HEK293 (cell line): Measurements from ENCODE around the gene SNTN.

Experiments used
- CTCF ChIA-PET: fragments of 350-600 bp; formaldehyde crosslinking; extraction: SDS; loops from one replicate; lab custom pipeline; 2021; ENCODE audit warnings: antibody characterized with exemption; lab: Yijun Ruan, JAX
- POLR2A ChIA-PET: fragments of 300-600 bp; formaldehyde crosslinking; extraction: SDS; loops from one replicate; lab custom pipeline; 2020; ENCODE audit warnings: antibody characterized with exemption, inconsistent platforms; lab: Yijun Ruan, JAX
- H3K27ac ChIP-seq: fragments of 200-500 bp; sonication (Bioruptor generic); 2 replicates; pipeline ENCODE4 v1.5.1; 2014; ENCODE audit warnings: low read depth, low read length, control low read depth, inconsistent platforms; ENCODE audit errors: extremely low read depth
- H3K36me3 ChIP-seq, 2 experiments: fragments of 200-500 bp in 1 of 2; sonication (Bioruptor generic) in 1 of 2; 1 replicate in 1 of 2; 2 replicates in 1 of 2; pipeline ENCODE4 v1.5.1; 2014 to 2017; ENCODE audit warnings: inconsistent platforms in 2 of 2, low read length in 2 of 2; ENCODE audit not compliant: control insufficient read depth in 2 of 2, insufficient read depth in 1 of 2
- H3K4me1 ChIP-seq: fragments of 200-500 bp; sonication (Bioruptor generic); 2 replicates; pipeline ENCODE4 v1.5.1; 2014; ENCODE audit warnings: mild to moderate bottlenecking, low read length, inconsistent platforms; ENCODE audit not compliant: control insufficient read depth, insufficient read depth
- H3K4me3 ChIP-seq: 2 replicates; pipeline ENCODE4 v1.5.1; 2011; ENCODE audit warnings: low read depth, mild to moderate bottlenecking, control low read depth, low read length, moderate library complexity
- H3K9me3 ChIP-seq: fragments of 200-500 bp; sonication (Bioruptor generic); 2 replicates; pipeline ENCODE4 v1.5.1; 2014; ENCODE audit warnings: low read depth, low read length, inconsistent platforms; ENCODE audit not compliant: control insufficient read depth, insufficient read depth
- OSR2 ChIP-seq: fragments of 450-650 bp; formaldehyde crosslinking; IDR thresholded peaks from 2 replicates; pipeline ENCODE4 v1.5.1; 2016; ENCODE audit warnings: missing biosample characterization, missing genetic modification characterization
- TCF7L2 ChIP-seq: IDR thresholded peaks from 2 replicates; pipeline ENCODE4 v1.6.1; 2011; ENCODE audit warnings: low read depth, mild to moderate bottlenecking, inconsistent platforms, low read length, moderate library complexity, borderline replicate concordance
- ZBTB1 ChIP-seq: fragments of 450-650 bp; formaldehyde crosslinking; IDR thresholded peaks from 2 replicates; pipeline ENCODE4 v1.5.1; 2016; ENCODE audit warnings: missing biosample characterization, missing genetic modification characterization
- ZBTB17 ChIP-seq: fragments of 450-650 bp; formaldehyde crosslinking; IDR thresholded peaks from 2 replicates; pipeline ENCODE4 v1.5.1; 2016; ENCODE audit warnings: missing biosample characterization, missing genetic modification characterization
- ZBTB20 ChIP-seq: fragments of 450-650 bp; formaldehyde crosslinking; IDR thresholded peaks from 2 replicates; pipeline ENCODE4 v1.5.1; 2016; ENCODE audit warnings: missing biosample characterization, missing genetic modification characterization
- ZBTB8A ChIP-seq: fragments of 450-650 bp; formaldehyde crosslinking; IDR thresholded peaks from 2 replicates; pipeline ENCODE4 v1.5.1; 2016; ENCODE audit warnings: missing biosample characterization, missing genetic modification characterization
- ZFP69B ChIP-seq: fragments of 450-650 bp; formaldehyde crosslinking; IDR thresholded peaks from 2 replicates; pipeline ENCODE4 v1.5.1; 2016; ENCODE audit warnings: missing biosample characterization, missing genetic modification characterization
- ZNF184 ChIP-seq: fragments of 450-650 bp; IDR thresholded peaks from 2 replicates; pipeline ENCODE4 v1.5.1; 2018; ENCODE audit warnings: missing biosample characterization, mild to moderate bottlenecking, missing genetic modification characterization
- ZNF19 ChIP-seq: fragments of 450-650 bp; formaldehyde crosslinking; IDR thresholded peaks from 2 replicates; pipeline ENCODE4; 2016; ENCODE audit warnings: missing biosample characterization, missing genetic modification characterization, low read depth
- ZNF23 ChIP-seq: fragments of 450-650 bp; formaldehyde crosslinking; IDR thresholded peaks from 2 replicates; pipeline ENCODE4 v1.5.1; 2016; ENCODE audit warnings: missing biosample characterization, missing genetic modification characterization, borderline replicate concordance
- ZNF239 ChIP-seq: fragments of 450-650 bp; formaldehyde crosslinking; IDR thresholded peaks from 2 replicates; pipeline ENCODE4 v1.5.1; 2016; ENCODE audit warnings: missing biosample characterization, missing genetic modification characterization
- ZNF391 ChIP-seq: fragments of 450-650 bp; formaldehyde crosslinking; IDR thresholded peaks from 2 replicates; pipeline ENCODE4 v1.5.1; 2016; ENCODE audit warnings: low read depth, missing biosample characterization, missing genetic modification characterization, borderline replicate concordance
- ZNF521 ChIP-seq: fragments of 450-650 bp; formaldehyde crosslinking; IDR thresholded peaks from 2 replicates; pipeline ENCODE4 v1.5.1; 2017; ENCODE audit warnings: missing biosample characterization, mild to moderate bottlenecking, missing genetic modification characterization
- ZNF558 ChIP-seq: fragments of 450-650 bp; formaldehyde crosslinking; IDR thresholded peaks from 2 replicates; pipeline ENCODE4 v1.5.1; 2016; ENCODE audit warnings: missing biosample characterization, missing genetic modification characterization
- ZNF571 ChIP-seq: fragments of 450-650 bp; formaldehyde crosslinking; IDR thresholded peaks from 2 replicates; pipeline ENCODE4 v1.5.0; 2017; ENCODE audit warnings: missing biosample characterization, missing genetic modification characterization
- ZXDB ChIP-seq: fragments of 450-650 bp; formaldehyde crosslinking; IDR thresholded peaks from 2 replicates; pipeline ENCODE4 v1.5.1; 2016; ENCODE audit warnings: missing biosample characterization, missing genetic modification characterization
- TF ChIP-seq, protein P1 (sequence below): fragments of 450-650 bp; formaldehyde crosslinking; IDR thresholded peaks from 2 replicates; pipeline ENCODE4 v1.5.1; 2016; ENCODE audit warnings: missing biosample characterization, missing genetic modification characterization
- TF ChIP-seq, protein P2 (sequence below): fragments of 450-650 bp; formaldehyde crosslinking; IDR thresholded peaks from 2 replicates; pipeline ENCODE4 v1.5.1; 2017; ENCODE audit warnings: missing biosample characterization, missing genetic modification characterization
- TF ChIP-seq, protein P3 (sequence below): fragments of 450-650 bp; formaldehyde crosslinking; IDR thresholded peaks from 2 replicates; pipeline ENCODE4 v1.5.0; 2017; ENCODE audit warnings: missing biosample characterization, missing genetic modification characterization, borderline replicate concordance
- TF ChIP-seq, protein P4 (sequence below): fragments of 450-650 bp; formaldehyde crosslinking; IDR thresholded peaks from 2 replicates; pipeline ENCODE4 v1.5.1; 2016; ENCODE audit warnings: missing biosample characterization, missing genetic modification characterization

SNTN gene

DNA sequence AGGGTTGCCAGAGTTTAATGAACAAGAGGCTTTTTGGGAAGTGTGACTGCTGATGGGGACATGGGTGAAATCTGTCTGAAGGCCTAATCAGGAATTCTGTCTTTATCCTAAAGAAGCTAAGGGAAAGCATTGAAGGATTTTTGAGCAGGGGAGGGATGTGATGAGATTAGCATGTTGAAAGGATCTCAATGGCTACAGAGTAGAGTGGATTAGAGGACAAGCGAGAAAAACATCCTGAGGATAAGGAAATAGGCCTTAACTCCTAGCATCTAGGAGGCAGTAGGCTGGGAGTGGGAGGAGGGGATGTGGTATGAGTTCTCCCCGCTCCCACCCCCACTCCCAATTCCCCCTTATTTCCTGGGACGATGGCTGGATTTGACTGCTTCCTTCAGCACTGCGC is 35.1 kb upstream of the SNTN start:
- Histone ChIP-seq H3K9me3 (no peaks in the 10 kb centered on the region), H3K4me3 (no peak overlapping the region), H3K27ac (no peak overlapping the region), H3K36me3 (no peaks in the 10 kb centered on the region), H3K4me1 (no peaks in the 10 kb centered on the region)
- TF ChIP-seq, protein P1, sequence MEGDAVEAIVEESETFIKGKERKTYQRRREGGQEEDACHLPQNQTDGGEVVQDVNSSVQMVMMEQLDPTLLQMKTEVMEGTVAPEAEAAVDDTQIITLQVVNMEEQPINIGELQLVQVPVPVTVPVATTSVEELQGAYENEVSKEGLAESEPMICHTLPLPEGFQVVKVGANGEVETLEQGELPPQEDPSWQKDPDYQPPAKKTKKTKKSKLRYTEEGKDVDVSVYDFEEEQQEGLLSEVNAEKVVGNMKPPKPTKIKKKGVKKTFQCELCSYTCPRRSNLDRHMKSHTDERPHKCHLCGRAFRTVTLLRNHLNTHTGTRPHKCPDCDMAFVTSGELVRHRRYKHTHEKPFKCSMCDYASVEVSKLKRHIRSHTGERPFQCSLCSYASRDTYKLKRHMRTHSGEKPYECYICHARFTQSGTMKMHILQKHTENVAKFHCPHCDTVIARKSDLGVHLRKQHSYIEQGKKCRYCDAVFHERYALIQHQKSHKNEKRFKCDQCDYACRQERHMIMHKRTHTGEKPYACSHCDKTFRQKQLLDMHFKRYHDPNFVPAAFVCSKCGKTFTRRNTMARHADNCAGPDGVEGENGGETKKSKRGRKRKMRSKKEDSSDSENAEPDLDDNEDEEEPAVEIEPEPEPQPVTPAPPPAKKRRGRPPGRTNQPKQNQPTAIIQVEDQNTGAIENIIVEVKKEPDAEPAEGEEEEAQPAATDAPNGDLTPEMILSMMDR (tag by site-specific recombination) = no peak
- TF ChIP-seq ZFP69B = no peak
- no peak for TF ChIP-seq OSR2 (tag by site-specific recombination)
- no peak for TF ChIP-seq ZBTB1 (tag by site-specific recombination)
- no peak for TF ChIP-seq ZNF571 (tag by site-specific recombination)
- TF ChIP-seq, protein P2, sequence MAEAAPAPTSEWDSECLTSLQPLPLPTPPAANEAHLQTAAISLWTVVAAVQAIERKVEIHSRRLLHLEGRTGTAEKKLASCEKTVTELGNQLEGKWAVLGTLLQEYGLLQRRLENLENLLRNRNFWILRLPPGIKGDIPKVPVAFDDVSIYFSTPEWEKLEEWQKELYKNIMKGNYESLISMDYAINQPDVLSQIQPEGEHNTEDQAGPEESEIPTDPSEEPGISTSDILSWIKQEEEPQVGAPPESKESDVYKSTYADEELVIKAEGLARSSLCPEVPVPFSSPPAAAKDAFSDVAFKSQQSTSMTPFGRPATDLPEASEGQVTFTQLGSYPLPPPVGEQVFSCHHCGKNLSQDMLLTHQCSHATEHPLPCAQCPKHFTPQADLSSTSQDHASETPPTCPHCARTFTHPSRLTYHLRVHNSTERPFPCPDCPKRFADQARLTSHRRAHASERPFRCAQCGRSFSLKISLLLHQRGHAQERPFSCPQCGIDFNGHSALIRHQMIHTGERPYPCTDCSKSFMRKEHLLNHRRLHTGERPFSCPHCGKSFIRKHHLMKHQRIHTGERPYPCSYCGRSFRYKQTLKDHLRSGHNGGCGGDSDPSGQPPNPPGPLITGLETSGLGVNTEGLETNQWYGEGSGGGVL = no peak
- no peak for TF ChIP-seq ZNF521
- TF ChIP-seq ZNF184 (tag by site-specific recombination) = no peak
- no peak for TF ChIP-seq TCF7L2
- TF ChIP-seq ZNF19 (tag by site-specific recombination) = no peak
- no peak for TF ChIP-seq ZNF239 (tag by site-specific recombination)
- TF ChIP-seq ZNF391 (tag by site-specific recombination) = no peak
- ChIA-PET POLR2A (no interaction called here), CTCF (no interaction called here)

DNA sequence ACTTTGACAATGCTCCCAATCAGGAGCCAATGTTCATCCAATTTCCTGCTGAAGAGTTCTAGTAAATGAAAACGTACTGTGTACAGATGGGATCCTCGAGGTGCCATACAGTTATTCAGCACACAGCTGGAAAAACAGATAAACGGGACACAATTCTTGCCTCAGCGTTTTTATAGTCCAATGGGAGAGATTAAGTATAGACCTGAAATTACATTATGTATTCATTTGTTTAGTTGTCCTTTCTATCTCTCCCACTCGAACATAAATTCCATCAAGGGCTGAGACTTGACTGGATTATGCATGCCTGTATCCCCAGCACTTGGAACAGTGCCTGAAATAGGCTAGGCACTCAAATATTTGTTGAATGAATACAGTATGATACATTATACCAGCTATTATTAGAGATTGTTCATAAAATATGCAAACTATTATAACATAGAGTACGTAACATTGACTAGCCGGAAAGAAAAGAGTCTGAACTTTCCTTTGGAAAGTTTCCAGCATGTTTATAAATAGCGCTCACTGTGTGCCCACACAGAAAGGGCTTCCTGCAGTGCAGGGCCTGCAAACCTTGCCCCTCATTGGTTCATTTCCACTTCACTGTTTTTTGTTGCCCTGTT is 27.4 kb upstream of the SNTN start:
- no peak overlapping the region for H3K4me3 ChIP-seq
- TF ChIP-seq ZBTB8A (no peak), ZBTB20 (tag by site-specific recombination) (no peak), ZNF558 (tag by site-specific recombination) (no peak), ZBTB17 (tag by site-specific recombination) (0 out of 2 replicates have a peak, but pooled peaks have one; percentile 19), ZNF23 (no peak), ZXDB (no peak)
- TF ChIP-seq, protein P3, sequence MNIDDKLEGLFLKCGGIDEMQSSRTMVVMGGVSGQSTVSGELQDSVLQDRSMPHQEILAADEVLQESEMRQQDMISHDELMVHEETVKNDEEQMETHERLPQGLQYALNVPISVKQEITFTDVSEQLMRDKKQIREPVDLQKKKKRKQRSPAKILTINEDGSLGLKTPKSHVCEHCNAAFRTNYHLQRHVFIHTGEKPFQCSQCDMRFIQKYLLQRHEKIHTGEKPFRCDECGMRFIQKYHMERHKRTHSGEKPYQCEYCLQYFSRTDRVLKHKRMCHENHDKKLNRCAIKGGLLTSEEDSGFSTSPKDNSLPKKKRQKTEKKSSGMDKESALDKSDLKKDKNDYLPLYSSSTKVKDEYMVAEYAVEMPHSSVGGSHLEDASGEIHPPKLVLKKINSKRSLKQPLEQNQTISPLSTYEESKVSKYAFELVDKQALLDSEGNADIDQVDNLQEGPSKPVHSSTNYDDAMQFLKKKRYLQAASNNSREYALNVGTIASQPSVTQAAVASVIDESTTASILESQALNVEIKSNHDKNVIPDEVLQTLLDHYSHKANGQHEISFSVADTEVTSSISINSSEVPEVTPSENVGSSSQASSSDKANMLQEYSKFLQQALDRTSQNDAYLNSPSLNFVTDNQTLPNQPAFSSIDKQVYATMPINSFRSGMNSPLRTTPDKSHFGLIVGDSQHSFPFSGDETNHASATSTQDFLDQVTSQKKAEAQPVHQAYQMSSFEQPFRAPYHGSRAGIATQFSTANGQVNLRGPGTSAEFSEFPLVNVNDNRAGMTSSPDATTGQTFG (tag by site-specific recombination) = no peak
- TF ChIP-seq, protein P4, sequence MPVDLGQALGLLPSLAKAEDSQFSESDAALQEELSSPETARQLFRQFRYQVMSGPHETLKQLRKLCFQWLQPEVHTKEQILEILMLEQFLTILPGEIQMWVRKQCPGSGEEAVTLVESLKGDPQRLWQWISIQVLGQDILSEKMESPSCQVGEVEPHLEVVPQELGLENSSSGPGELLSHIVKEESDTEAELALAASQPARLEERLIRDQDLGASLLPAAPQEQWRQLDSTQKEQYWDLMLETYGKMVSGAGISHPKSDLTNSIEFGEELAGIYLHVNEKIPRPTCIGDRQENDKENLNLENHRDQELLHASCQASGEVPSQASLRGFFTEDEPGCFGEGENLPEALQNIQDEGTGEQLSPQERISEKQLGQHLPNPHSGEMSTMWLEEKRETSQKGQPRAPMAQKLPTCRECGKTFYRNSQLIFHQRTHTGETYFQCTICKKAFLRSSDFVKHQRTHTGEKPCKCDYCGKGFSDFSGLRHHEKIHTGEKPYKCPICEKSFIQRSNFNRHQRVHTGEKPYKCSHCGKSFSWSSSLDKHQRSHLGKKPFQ = 0 out of 2 replicates have a peak, but pooled peaks have one; percentile 34
- POLR2A ChIA-PET = no interaction called here
- H3K4me1 ChIP-seq = 0 out of 2 replicates have a peak, but pooled peaks cover 2% of the 10 kb centered on the region
- H3K27ac ChIP-seq = no peak overlapping the region
- CTCF ChIA-PET = interaction anchor here (0.6 to 1.9 kb wide), 2 partner anchors 276 to 399 kb away, joined by 3 to 9 read pairs; no protein-coding TSS in a partner anchor
- H3K9me3 ChIP-seq = no peaks in the 10 kb centered on the region
- no peaks in the 10 kb centered on the region for H3K36me3 ChIP-seq
